IPS-NIHi7 (cell line): ENCODE measurements around the gene RILPL2.
"Not testable (repeated sequence)": the region's sequence is repeated elsewhere in the genome, so short reads cannot be mapped to it uniquely, and the experiment has no call there.

Experiments used
- DNase-seq: peaks from one replicate; pipeline ENCODE4 v3.0.0; 2012; ENCODE audit warnings: mixed read lengths; ENCODE audit errors: extremely low spot score

Gene RILPL2, protein sequence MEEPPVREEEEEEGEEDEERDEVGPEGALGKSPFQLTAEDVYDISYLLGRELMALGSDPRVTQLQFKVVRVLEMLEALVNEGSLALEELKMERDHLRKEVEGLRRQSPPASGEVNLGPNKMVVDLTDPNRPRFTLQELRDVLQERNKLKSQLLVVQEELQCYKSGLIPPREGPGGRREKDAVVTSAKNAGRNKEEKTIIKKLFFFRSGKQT

GRCh38 chr12:123436017-123436964, at the start of gene RILPL2:
TSS of gene RILPL2 (minus strand) at chr12:123436684. CDS start at chr12:123436420, 264 bp downstream.
- DNase-seq: peak; percentile 80

DNA sequence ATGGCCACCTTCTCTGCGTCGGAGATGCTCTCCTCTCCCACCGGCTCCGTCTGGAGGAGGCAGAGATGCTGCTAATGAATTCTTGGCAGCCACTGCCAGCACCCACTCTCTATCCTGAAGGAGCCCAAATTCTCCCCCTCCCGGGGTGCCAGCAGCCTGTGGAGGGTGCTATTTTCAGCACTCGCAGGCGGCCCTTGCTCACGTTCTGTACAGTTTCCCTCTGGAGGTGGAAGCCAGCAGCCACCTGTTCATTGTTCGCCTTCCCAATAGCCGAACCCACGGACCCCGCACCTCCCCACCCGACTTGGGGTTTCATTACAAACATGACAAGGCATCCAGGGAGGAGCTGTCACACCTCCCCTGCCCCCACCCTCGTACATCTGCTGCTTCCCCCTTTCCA, 49.3 kb upstream of the RILPL2 start:
- DNase-seq: no peak

- no peak for DNase-seq
Observed at GRCh38 chr12:123483602-123484248, 47.2 kb upstream of the RILPL2 start.

GRCh38 chr12:123482876-123483275, 46.4 kb upstream of the RILPL2 start:
- no peak for DNase-seq

DNA sequence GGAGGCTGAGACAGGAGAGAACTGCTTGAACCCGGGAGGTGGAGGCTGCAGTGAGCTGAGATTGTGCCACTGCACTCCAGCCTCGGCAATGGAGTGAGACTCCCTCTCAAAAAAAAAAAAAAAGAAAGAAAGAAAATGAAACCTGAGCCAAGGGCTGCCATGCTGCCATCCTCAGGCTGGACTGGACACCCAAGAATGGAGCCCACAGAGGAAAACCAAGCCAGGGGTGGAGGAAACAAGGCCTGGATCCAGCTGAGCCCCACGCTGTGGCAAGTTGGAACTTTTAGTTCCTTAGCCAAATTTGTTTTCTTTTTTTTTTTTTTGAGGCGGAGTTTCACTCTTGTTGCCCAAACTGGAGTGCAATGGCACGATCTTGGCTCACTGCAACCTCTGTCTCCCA, 44.8 kb upstream of the RILPL2 start:
- DNase-seq: not testable (repeated sequence)

GRCh38 chr12:123479442-123480180, 43.1 kb upstream of the RILPL2 start:
- no peak for DNase-seq

- DNase-seq: no peak
Observed at GRCh38 chr12:123478762-123479161, 42.3 kb upstream of the RILPL2 start.

- no peak for DNase-seq
Observed at GRCh38 chr12:123478069-123478468, 41.6 kb upstream of the RILPL2 start.

GRCh38 chr12:123475246-123475703, 38.8 kb upstream of the RILPL2 start:
- DNase-seq: no peak

DNA sequence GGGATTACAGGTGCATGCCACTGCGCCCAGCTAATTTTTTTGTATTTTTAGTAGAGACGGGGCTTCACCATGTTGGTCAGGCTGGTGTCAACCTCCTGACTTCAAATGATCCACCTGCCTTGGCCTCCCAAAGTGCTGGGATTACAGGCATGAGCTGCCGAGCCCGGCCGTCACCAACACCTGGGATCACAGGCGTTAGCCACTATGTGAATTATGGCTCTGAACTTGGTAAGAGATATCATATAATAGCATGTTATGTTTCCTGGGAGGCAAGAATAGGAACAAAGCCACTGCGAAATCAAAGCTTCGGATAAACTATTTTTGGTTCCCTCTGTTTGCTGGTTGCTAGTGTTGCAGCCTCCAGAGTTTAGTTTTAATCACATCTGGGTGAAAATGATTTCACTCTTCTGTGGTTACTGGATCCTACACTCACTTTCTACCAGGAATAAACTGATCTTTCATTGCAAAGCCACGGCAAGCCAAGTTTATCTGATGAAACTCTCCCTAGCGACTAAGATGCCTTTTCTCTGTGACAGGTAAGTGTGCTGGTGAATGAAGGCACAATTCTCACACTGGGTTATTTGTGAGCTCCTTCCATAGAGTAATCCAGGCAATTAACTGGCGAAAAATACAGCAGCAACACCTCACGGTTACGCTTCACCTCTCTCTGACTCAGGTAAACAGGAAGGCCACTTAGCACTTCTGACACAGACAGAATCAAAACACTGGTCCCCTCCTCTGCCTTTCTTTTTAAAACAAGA, 38.2 kb upstream of the RILPL2 start:
- DNase-seq: no peak

DNA sequence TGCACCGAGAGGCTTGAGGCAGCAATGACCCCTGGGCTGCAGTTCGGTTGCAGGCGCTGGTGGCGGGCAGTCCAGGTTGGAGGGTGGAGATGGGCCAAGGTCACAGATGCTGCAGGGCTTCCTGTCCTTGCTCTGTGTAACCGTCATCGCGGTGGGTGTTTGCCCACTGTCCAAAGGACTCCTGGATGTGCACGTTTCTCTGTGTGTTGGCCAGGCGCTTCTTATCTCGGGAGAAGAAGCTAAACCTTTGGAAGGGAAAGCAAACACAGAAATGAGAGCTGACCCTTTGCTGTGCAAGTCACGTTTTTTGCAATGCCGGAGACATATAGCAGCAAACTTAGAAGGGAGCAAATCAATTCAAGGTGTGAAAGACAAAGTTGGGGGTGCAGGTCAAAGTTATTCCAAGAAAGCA, 36.0 kb upstream of the RILPL2 start:
- no peak for DNase-seq

DNA sequence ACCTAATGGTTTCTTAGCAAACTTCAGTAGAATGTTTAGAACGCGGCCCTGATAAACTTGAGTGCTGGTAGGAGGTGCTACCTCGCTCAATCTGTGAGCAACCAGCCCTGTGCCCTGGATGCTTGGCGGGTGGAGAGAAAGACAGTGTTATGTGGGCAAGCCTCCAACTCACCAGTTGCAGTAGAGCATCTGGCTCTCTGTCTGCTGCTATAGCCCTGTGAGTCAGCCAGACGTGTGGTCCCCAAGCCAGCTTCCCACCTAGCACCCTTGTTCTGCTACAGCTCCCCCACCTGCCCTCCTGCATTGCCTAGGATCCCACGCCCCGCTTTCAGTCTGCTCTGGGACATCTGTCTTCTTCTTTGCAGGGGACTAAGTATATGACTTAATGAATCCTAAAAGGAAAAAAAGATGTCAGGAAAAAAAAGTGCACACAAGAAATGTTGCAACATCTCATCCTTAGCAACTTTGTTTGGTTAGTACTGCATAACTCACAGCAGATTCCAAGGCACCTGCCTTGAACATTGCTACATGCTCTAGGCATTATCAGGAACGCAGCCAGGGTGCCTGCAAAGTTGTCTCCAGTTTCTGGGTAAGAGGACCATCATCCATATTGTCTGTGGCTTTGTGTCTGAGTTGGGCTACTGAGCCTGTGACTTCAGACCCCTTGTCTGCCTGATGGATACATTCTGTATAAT, 35.0 kb upstream of the RILPL2 start:
- no peak for DNase-seq

DNA sequence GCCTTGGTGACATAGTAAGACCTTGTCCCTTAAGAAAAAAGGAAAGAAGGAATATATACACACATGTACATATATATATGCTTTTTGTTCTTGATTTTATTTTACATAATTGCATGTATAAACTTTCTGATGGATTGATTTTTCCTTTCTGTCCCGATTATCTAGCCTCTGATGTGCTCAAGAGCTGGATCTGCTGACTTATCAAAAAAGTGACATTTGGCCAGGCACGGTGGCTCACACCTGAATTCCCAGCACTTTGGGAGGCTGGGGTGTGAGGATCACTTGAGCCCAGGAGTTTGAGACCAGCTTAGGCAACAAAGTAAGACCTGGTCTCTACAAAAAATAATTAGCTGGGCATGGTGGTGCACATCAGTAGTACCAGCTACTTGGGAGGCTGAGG, 33.5 kb upstream of the RILPL2 start:
- no peak for DNase-seq

DNA sequence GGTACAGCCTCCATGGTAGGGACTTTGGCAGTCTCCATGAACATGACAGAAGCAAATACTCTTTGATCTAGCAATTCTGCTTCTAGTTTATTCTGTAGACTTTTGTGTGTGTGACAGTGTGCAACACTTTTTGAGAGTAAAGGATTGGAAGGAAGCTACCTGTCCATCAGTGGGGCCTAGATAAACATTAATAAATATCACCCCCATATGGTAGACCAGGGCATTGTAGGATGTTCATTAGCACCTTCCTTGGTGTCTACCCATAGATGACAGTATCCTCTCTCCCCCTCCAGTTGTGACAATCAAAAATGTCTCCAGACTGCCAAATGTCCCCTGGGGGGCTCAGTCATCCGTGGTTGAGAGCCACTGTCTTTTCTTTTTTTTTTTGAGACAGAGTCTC, 32.3 kb upstream of the RILPL2 start:
- DNase-seq: no peak

DNA sequence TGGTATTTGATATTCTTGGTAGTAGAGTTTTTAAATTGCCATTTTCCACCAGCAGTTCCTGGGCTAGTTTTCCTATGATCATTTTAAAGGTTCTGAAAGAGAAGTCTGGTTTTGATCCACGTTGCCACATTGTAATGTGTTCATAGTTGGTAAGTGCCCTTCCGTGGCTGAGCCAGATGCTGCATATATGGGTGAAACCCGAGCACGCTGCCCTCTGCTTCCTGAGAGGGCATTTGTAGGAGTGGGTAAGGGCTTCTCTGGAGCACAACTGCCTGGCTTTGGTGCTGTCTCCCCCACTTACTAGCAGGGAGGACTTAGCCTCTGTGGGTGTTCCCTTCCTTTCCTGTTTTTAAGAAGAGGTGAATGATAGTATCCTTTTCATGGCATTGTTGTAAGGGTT, 28.6 kb upstream of the RILPL2 start:
- no peak for DNase-seq

DNA sequence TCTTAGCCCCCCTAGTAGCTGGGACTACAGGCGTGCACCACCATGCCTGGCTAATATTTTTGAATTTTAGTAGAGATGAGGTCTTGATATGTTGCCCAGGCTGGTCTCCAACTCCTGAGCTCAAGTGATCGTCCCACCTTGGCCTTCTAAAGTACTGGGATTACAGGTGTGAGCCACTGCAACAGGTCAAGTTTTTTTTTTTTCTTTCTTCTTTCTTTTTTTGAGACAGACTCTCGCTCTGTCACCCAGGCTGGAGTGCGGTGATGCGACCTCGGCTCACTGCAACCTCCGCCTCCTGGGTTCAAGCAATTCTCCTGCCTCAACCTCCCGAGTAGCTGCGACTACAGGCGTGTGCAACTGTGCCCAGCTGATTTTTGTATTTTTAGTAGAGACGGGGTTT, 26.7 kb upstream of the RILPL2 start:
- not testable (repeated sequence) for DNase-seq

DNA sequence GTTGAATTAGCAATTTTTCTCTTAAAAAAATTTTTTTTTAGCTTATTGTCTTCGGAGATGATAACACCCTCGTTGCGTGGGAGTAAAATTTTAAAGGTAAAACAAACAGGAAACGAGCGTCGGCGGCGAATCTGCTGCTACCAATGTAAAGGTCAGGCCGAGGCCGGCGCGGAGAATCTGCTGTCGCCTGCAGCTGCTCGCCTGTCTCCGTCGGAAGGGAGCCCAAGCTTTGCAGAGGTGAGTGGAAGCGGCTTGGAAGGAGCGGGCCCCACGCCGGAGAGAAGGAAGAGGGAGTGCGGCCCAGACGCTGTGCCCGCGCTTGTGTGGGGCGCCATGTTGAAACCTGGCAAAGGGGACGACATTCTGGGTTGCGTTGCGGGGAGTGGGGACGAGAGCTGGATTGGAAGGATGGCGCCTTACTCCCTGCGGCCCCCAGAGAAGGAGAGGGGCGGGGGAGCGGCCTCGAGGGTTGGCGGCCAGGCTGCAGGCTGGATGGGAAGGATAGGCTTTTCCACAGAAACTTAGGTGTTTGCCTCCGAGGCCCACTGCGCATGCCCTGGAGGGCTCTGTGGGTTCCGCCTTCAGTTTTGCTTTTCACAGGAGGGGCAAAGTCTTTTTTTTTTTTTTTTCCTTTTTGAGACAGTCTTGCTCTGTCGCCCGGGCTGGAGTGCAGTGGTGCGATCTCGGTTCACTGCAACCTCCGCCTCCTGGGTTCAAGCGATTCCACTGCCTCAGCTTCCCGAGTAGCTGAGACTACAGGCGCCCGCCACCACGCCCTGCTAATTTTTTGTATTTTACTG, 21.7 kb upstream of the RILPL2 start, which contains the start of gene SNRNP35:
Gene SNRNP35 (plus strand): TSS at position 160 of the 800 bp plus-strand sequence. CDS start 7,402 bp downstream, outside the sequence.
- DNase-seq: peak; percentile 67

GRCh38 chr12:123453165-123453564, 16.7 kb upstream of the RILPL2 start:
- DNase-seq: no peak

DNA sequence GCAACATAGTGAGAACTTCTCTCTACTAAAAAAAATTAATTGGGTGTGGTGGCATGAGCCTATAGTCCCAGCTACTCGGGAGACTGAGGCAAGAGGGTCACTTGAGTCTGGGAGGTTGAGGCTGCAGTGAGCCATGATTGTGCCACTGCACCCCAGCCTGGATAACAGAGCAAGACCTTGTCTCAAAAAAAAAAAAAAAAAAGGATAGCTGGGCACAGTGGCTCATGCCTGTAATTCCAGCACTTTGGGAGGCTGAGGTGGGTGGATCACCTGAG, 15.7 kb upstream of the RILPL2 start:
- DNase-seq: not testable (repeated sequence)

GRCh38 chr12:123450636-123451035, 14.2 kb upstream of the RILPL2 start:
- no peak for DNase-seq
